Ovary (tissue), 3 donors: ENCODE results near the gene SLC35B1.

Experiments
- CTCF ChIP-seq, 3 donors: fragments of 450-650 bp in 2 of 3; fragments of 200-600 bp in 1 of 3; IDR thresholded peaks; one replicate each; pipeline versions ENCODE4 v1.5.1 to v1.8.0; 2016 to 2022; ENCODE audit warnings: antibody characterized with exemption in 3 of 3, mild to moderate bottlenecking in 1 of 3
- EP300 ChIP-seq: sonication (generic); formaldehyde crosslinking; IDR thresholded peaks from one replicate; pipeline ENCODE4 v1.6.1; 2017; ENCODE audit warnings: antibody characterized with exemption
- donor health status: DM: no; HTN: no; CAD: no.

DNA sequence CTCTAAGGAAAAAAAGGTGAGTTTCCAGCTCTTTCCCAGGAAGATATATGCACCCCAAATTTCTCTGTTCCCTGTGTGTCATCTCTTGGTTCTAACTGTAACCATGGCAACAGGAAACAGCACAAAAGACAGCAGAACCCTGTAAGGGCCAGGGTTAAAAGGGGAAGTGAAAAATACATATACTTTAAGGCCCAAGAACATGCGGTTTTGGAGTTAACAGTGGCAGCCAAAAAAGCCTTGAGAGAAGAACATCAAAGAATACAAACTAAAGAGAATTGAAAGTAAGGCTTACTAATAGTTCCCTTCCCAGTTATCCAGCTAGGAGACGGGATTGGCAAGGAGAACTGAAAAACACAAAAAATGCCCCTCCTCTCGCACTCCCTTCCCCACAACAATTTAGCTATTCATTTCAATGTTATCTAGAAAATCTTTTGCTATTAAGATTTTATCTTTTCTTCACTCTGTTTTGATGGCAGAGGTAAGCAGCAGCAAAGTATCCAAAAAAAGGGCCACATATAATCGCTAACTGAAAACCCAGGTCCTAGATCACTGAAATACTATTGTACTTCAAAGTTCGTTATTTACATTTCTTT lies 31.4 kb downstream of the SLC35B1 start:
- TF ChIP-seq CTCF (IDR thresholded peaks at IDR 0.05), result no peak
- no peak for TF ChIP-seq EP300
